Activated T-helper 9 cell treated with anti-CD3 and anti-CD28 coated beads, Interleukin-2, amount 50 U/mL, for 16 hours (primary cell): ENCODE results near the gene RANBP3.
"Not testable (repeated sequence)": the region's sequence is repeated elsewhere in the genome, so short reads cannot be mapped to it uniquely, and the experiment has no call there.

Experiments
- DNase-seq: peaks from one replicate; pipeline ENCODE4 v3.0.0-alpha.2; 2020; ENCODE audit warnings: low read depth

Gene RANBP3

GRCh38 chr19:5903056-5903623 is 74.8 kb downstream of the RANBP3 start:
- no peak for DNase-seq

- DNase-seq, result no peak
These were observed 77.0 kb downstream of the RANBP3 start for GRCh38 chr19:5900976-5901375.

GRCh38 chr19:5899728-5900526 is 78.0 kb downstream of the RANBP3 start:
- no peak for DNase-seq

GRCh38 chr19:5897189-5897969 is 80.6 kb downstream of the RANBP3 start:
- no peak for DNase-seq

GRCh38 chr19:5896365-5897076 is 81.4 kb downstream of the RANBP3 start:
- DNase-seq, result no peak

- DNase-seq, result no peak
These were observed 82.0 kb downstream of the RANBP3 start for GRCh38 chr19:5895890-5896289.

- no peak for DNase-seq
These were observed 82.5 kb downstream of the RANBP3 start for GRCh38 chr19:5895409-5895808.

- DNase-seq, result no peak
These were observed 83.1 kb downstream of the RANBP3 start for GRCh38 chr19:5894704-5895349.

- DNase-seq, result no peak
These were observed 83.8 kb downstream of the RANBP3 start for GRCh38 chr19:5893907-5894703.

GRCh38 chr19:5893296-5893903 is 84.5 kb downstream of the RANBP3 start:
- no peak for DNase-seq

- no peak for DNase-seq
These were observed 85.1 kb downstream of the RANBP3 start for GRCh38 chr19:5892772-5893275.

GRCh38 chr19:5891938-5892771 is 85.8 kb downstream of the RANBP3 start:
- no peak for DNase-seq

- DNase-seq, result no peak
These were observed 86.4 kb downstream of the RANBP3 start for GRCh38 chr19:5891572-5891937.

GRCh38 chr19:5890099-5890498 is 87.8 kb downstream of the RANBP3 start:
- no peak for DNase-seq

- no peak for DNase-seq
These were observed 88.5 kb downstream of the RANBP3 start for GRCh38 chr19:5889288-5889971.

GRCh38 chr19:5884065-5884811 is 93.7 kb downstream of the RANBP3 start:
- not testable (repeated sequence) for DNase-seq

- DNase-seq, result not testable (repeated sequence)
These were observed 94.6 kb downstream of the RANBP3 start for GRCh38 chr19:5883157-5883873.
